CD14-positive monocyte (primary cell): ENCODE data around the gene FBN2. TPM values are rescaled to one million over a fixed set of nuclear protein-coding genes. Genes with fewer than 3 reads are reported as not detected.

Source experiments
- DNase-seq, 3 donors: peaks; one replicate each; pipeline ENCODE4 v3.0.0-alpha.2; 2011 to 2022
- H2AFZ ChIP-seq: 2 replicates; pipeline ENCODE4 v1.6.0; 2012; ENCODE audit warnings: mild to moderate bottlenecking, low read depth, low read length, inconsistent platforms; ENCODE audit not compliant: insufficient read depth, poor library complexity, severe bottlenecking
- H3K27ac ChIP-seq, 2 donors: 1 replicate in 1 of 2; 2 replicates in 1 of 2; pipeline ENCODE4 v1.5.1; 2012 to 2013; ENCODE audit warnings: low read length in 2 of 2, control low read depth in 1 of 2, inconsistent platforms in 1 of 2, low read depth in 1 of 2, mild to moderate bottlenecking in 1 of 2
- H3K27me3 ChIP-seq, 2 donors: one replicate each; pipeline versions ENCODE4 v1.6.0 to v1.6.1; 2011 to 2013; ENCODE audit warnings: low read length in 2 of 2; ENCODE audit not compliant: control insufficient read depth in 2 of 2, insufficient read depth in 2 of 2
- H3K36me3 ChIP-seq, 2 donors: replicated peaks in 1 of 2; 1 replicate in 1 of 2; 2 replicates in 1 of 2; pipeline versions ENCODE4 v1.5.1 to v1.6.1; 2012 to 2013; ENCODE audit warnings: low read length in 2 of 2, control low read depth in 1 of 2, inconsistent platforms in 1 of 2, mild to moderate bottlenecking in 1 of 2; ENCODE audit not compliant: insufficient read depth in 2 of 2, control insufficient read depth in 1 of 2
- H3K4me1 ChIP-seq, 2 donors: 1 replicate in 1 of 2; 2 replicates in 1 of 2; pipeline versions ENCODE4 v1.5.1 to v1.6.1; 2012 to 2013; ENCODE audit warnings: low read length in 2 of 2, control low read depth in 1 of 2, inconsistent platforms in 1 of 2, mild to moderate bottlenecking in 1 of 2, moderate library complexity in 1 of 2; ENCODE audit not compliant: insufficient read depth in 2 of 2, control insufficient read depth in 1 of 2
- H3K4me2 ChIP-seq: replicated peaks from 2 replicates; pipeline ENCODE3; 2012; ENCODE audit warnings: low read length, moderate library complexity, mild to moderate bottlenecking; ENCODE audit not compliant: poor library complexity, severe bottlenecking; ENCODE audit errors: extremely low read depth
- H3K4me3 ChIP-seq, 3 experiments: fragments of 200-600 bp in 1 of 3; sonication (generic) in 1 of 3; replicated peaks in 1 of 3; 1 replicate in 2 of 3; 2 replicates in 1 of 3; pipeline ENCODE4 v1.5.1; 2011 to 2013; ENCODE audit warnings: low read length in 3 of 3, mild to moderate bottlenecking in 3 of 3, control low read depth in 2 of 3, low read depth in 2 of 3, inconsistent platforms in 1 of 3, moderate library complexity in 1 of 3
- H3K79me2 ChIP-seq: 2 replicates; pipeline ENCODE4 v1.6.0; 2012; ENCODE audit warnings: mild to moderate bottlenecking, control low read depth, inconsistent platforms, low read length, moderate library complexity; ENCODE audit not compliant: insufficient read depth
- H3K9ac ChIP-seq: 2 replicates; pipeline ENCODE4 v1.6.0; 2017; ENCODE audit warnings: low read length, mild to moderate bottlenecking; ENCODE audit not compliant: insufficient read depth, poor library complexity, severe bottlenecking
- H3K9me3 ChIP-seq, 2 donors: replicated peaks in 1 of 2; 1 replicate in 1 of 2; 2 replicates in 1 of 2; pipeline versions ENCODE4 v1.5.1 to v1.6.1; 2012 to 2013; ENCODE audit warnings: low read length in 2 of 2, control low read depth in 1 of 2; ENCODE audit not compliant: control insufficient read depth in 1 of 2, insufficient read depth in 1 of 2
- H4K20me1 ChIP-seq: 2 replicates; pipeline ENCODE4 v1.6.0; 2012; ENCODE audit warnings: mild to moderate bottlenecking, low read length, control low read depth, moderate library complexity; ENCODE audit not compliant: insufficient read depth
- H3K27ac Mint-ChIP-seq, 7 donors: one replicate each; pipeline ENCODE4 v1.8.0; 2020; ENCODE audit warnings: mild to moderate bottlenecking in 7 of 7, mixed read lengths in 7 of 7, moderate library complexity in 6 of 7, inconsistent platforms in 2 of 7
- H3K27me3 Mint-ChIP-seq, 3 donors: one replicate each; pipeline ENCODE4 v1.8.0; 2021 to 2022; ENCODE audit warnings: low read depth in 3 of 3, mild to moderate bottlenecking in 3 of 3, mixed read lengths in 3 of 3, moderate library complexity in 3 of 3, inconsistent platforms in 1 of 3
- H3K36me3 Mint-ChIP-seq, 2 donors: one replicate each; pipeline ENCODE4 v1.8.0; 2020; ENCODE audit warnings: mixed read lengths in 2 of 2, inconsistent platforms in 1 of 2, mild to moderate bottlenecking in 1 of 2
- H3K4me1 Mint-ChIP-seq: one replicate; pipeline ENCODE4 v1.8.0; 2020; ENCODE audit warnings: mild to moderate bottlenecking, mixed read lengths
- H3K4me3 Mint-ChIP-seq, 2 donors: one replicate each; pipeline ENCODE4 v1.8.0; 2020; ENCODE audit warnings: mild to moderate bottlenecking in 2 of 2, mixed read lengths in 2 of 2, moderate library complexity in 1 of 2
- H3K9me3 Mint-ChIP-seq, 7 donors: one replicate each; pipeline ENCODE4 v1.8.0; 2020 to 2022; ENCODE audit warnings: mixed read lengths in 7 of 7, mild to moderate bottlenecking in 6 of 7, moderate library complexity in 6 of 7, inconsistent platforms in 2 of 7
- CTCF ChIP-seq: fragments of 200-600 bp; IDR thresholded peaks from one replicate; pipeline ENCODE4 v1.8.0; 2022; ENCODE audit warnings: antibody characterized with exemption, mild to moderate bottlenecking
- WGBS: methylation state at CpG from one replicate; pipeline ENCODE4 v1.1.5; 2013; ENCODE audit warnings: missing lambda C conversion rate; ENCODE audit not compliant: insufficient coverage; 5-methylcytosine and 5-hydroxymethylcytosine counted together
- intact Hi-C, 2 donors: fragments of 100-400 bp; cut with micrococcal nuclease; formaldehyde crosslinking; loops; one replicate each; pipeline versions ENCODE4 v1.15.0 to v1.15.1; 2023
- polyA plus RNA-seq, 3 donors: library from polyadenylated mRNA; depleted of rRNA in 1 of 3; unstranded in 2 of 3; stranded (reverse) in 1 of 3; fragments of 300-500 nt in 2 of 3; fragments of >200 nt in 1 of 3; fragmentation: Illumina TruSeq in 2 of 3; gene quantifications; 1 replicate in 2 of 3; 2 replicates in 1 of 3; pipeline ENCODE4 v1.2.3, GENCODE V29; 2012 to 2021

Gene FBN2
- polyA plus RNA-seq, 3 donors = 0.85 to 19.3 (median 4.2) TPM

GRCh38 chr5:128579093-128579492, 41.0 kb upstream of the FBN2 start:
- H3K4me3 ChIP-seq = no peak overlapping the region
- H4K20me1 ChIP-seq = no peaks in the 10 kb centered on the region
- H3K9me3 Mint-ChIP-seq = peaks cover 2 to 27% (median 12%) of the 10 kb centered on the region in 7 donors
- H3K27ac ChIP-seq = no peak overlapping the region
- no peaks in the 10 kb centered on the region for H3K27me3 Mint-ChIP-seq
- no peaks in the 10 kb centered on the region for H3K36me3 ChIP-seq
- peaks cover 5 to 10% of the 10 kb centered on the region in 2 donors for H3K9me3 ChIP-seq
- H3K27me3 ChIP-seq = no peaks in the 10 kb centered on the region
- H3K4me1 Mint-ChIP-seq = no peaks in the 10 kb centered on the region
- H3K4me2 ChIP-seq = no peak overlapping the region
- no peak overlapping the region for H3K9ac ChIP-seq
- no peaks in the 10 kb centered on the region for H3K4me1 ChIP-seq
- DNase-seq = no peak
- H3K36me3 Mint-ChIP-seq = no peaks in the 10 kb centered on the region
- WGBS = no CpG with 5 or more reads among the region's 3 CpGs
- no peak for TF ChIP-seq CTCF
- H2AFZ ChIP-seq = no peak overlapping the region
- no peaks in the 10 kb centered on the region for H3K79me2 ChIP-seq
- intact Hi-C loops = no loop called here
- H3K27ac Mint-ChIP-seq = no peak overlapping the region
- no peak overlapping the region for H3K4me3 Mint-ChIP-seq

DNA sequence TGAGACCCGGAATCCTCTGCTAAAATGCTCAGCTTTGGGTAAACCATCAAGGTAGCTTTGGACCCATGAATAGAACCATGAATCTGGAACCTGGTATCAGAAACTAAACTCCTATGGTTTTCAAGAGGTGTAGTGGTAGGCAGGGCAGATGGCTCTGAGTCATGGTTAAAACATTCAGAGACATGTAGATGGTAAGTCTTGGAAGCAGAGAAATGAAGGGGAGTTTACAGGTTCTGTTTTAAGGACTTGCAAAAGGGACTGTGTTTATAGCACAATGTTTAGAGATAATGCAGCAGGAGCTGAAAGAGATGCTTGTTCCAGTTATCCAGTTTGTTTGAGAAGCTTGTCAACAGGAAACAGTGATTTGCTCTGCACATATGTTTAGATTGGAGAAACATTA, 36.0 kb upstream of the FBN2 start:
- no peaks in the 10 kb centered on the region for H3K79me2 ChIP-seq
- no peak for DNase-seq
- no peaks in the 10 kb centered on the region for H3K4me1 ChIP-seq
- Mint-ChIP-seq H3K4me1 (no peaks in the 10 kb centered on the region), H3K9me3 (peaks cover 0 to 17% (median 7%) of the 10 kb centered on the region in 7 donors), H3K4me3 (no peak overlapping the region), H3K27me3 (no peaks in the 10 kb centered on the region), H3K27ac (no peak overlapping the region), H3K36me3 (no peaks in the 10 kb centered on the region)
- no peak overlapping the region for H3K4me2 ChIP-seq
- no peak overlapping the region for H3K27ac ChIP-seq
- intact Hi-C loops = no loop called here
- no peak overlapping the region for H3K9ac ChIP-seq
- WGBS = 83% methylated on average over 1 of the region's 1 CpG
- no peak overlapping the region for H3K4me3 ChIP-seq
- peaks cover 5 to 8% of the 10 kb centered on the region in 2 donors for H3K9me3 ChIP-seq
- no peak for TF ChIP-seq CTCF
- H3K36me3 ChIP-seq = no peaks in the 10 kb centered on the region
- no peaks in the 10 kb centered on the region for H3K27me3 ChIP-seq
- H2AFZ ChIP-seq = no peak overlapping the region
- H4K20me1 ChIP-seq = no peaks in the 10 kb centered on the region
